HG03558 (cell line): ENCODE data around the gene ABI1.
"Not testable (repeated sequence)": the region's sequence is repeated elsewhere in the genome, so short reads cannot be mapped to it uniquely, and the experiment has no call there.

Experiments
- ATAC-seq: cut with Tn5 transposase; IDR thresholded peaks from one replicate; pipeline ENCODE4 v1.9.1; 2021; ENCODE audit warnings: moderate number of reproducible peaks; ENCODE audit not compliant: unreplicated experiment; ENCODE audit errors: extremely low read depth

Gene ABI1

DNA sequence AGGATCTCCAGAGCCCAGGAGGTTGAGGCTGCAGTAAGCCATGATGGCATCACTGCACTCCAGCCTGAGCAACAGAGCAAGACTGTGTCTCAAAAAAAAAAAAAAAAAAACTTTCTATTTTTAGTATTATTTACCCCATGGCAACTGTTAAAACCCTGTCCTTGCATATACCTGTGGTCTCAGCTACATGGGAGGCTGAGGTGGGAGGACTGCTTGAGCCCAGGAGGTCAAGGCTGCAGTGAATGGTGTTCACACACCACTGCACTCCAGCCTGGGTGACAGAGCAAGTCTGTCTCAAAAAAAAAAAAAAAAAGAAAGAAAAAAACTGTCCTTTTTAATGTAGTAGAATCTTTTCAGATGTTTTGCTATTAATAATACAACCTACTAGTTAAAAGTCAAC is 3.2 kb downstream of the ABI1 start:
- not testable (repeated sequence) for ATAC-seq

- ATAC-seq, result no peak
These were observed 5.6 kb downstream of the ABI1 start for GRCh38 chr10:26855186-26855585.

DNA sequence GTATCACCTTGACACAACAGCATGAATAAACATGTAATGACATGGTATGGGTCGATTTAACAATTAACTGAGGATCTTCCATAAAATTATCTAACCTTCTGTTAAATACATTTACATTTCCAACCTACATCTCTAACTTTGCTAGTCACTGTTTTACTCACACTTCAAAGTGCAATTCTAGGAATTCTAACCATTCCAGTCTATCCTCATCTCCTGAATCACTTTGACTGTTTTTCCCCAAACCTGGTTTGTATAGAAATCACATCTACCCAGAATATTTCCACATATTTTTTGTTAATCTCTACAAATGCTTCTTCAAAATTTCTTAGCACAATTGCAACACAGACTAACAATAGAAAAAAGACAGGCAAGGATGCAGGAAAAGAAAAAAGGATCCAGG is 6.2 kb downstream of the ABI1 start:
- no peak for ATAC-seq

DNA sequence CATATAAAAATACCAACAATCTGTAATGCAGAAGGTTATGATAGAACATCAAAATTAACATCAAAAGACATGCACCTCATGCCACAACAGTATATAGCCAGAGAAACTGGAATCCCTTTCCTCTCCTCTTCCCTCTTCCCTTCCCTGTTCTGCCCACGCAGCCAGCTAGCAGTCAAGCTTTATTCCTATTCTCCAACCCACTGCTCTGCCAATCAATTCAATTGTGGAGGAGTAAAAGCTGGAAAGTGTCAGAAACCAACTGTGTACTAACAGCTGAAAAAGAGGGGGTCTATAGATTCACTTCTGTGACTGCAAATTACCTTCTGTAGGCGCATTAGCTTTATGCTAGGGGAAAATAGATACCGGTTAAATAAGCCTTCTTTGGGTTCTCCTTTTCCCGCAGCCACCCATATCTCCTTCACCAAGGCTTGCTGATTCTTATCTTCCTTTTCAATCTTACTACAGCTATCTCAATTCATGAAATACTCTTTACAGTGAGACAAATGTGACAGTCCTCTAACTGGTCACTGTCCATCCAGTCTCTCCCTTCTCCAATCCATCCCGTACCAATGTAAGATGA is 16.3 kb downstream of the ABI1 start:
- no peak for ATAC-seq

GRCh38 chr10:26843736-26844135 is 17.0 kb downstream of the ABI1 start:
- ATAC-seq, result no peak

- ATAC-seq, result no peak
These were observed 18.9 kb downstream of the ABI1 start for GRCh38 chr10:26841733-26842317.

DNA sequence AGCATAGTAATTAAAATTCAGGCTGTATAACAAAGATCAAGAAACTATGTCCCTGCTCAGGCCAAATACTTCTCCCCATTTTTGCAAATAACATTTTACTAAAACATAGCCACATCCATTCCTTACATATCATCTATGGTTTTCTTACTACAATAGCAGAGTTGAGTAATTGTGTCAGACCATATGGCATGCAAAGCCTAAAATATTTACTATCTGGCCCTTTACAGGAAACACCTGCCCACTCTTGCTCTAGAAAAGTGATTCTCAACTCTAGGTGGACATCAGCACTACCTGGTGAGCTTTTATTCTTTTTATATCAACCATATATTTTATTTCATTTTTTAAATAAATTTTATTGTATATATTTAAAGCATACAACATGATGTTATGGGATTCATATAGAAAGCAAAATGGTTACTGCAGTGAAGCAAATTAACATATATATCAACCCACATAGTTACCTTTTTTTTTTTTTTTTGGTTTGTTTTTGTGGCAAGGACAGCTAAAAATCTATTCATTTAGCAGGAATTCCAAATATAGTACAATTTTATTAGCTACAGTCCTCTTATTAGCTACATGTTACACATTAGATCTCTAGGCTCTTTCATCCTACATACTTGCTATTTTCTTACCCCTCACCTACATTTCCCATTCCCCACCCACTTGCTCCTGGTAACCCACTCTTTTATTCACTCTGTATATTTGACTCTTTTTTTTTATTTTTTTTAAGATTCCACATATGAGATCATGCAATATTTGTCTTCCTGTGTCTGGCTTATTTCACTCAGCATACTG is 19.6 kb downstream of the ABI1 start:
- ATAC-seq, result no peak

DNA sequence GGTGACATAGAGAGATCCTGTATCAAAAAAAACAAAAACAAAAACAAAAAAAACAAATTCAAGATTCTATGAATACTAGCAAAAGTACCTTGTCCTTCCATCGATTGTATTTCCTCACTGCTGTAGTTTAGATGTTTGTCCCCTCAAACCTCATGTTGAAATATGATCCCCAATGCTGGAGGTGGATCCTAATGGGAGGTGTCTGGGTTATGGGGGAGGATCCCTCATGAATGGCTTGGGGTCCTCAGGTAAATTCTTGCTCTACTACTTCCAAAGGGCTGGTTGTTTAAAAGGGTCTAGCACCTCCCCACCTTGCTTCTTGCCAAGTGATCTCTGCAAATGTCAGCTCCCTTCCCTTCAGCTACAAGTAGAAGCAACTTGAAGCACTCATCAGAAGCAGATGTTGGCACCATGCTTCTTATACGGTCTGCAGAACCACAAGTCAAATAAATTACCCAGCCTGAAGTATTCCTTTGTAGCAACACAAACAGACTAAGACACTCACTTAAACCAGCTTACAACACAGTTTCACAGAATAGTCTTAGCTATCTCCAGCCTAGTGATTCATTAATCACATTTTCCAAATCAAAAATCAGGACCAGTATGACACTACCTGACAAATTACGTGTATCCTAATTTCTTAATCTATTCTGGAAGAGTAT is 20.7 kb downstream of the ABI1 start:
- ATAC-seq, result no peak

- no peak for ATAC-seq
These were observed 23.6 kb downstream of the ABI1 start for GRCh38 chr10:26837139-26837538.

- ATAC-seq, result no peak
These were observed 25.7 kb downstream of the ABI1 start for GRCh38 chr10:26835025-26835424.

DNA sequence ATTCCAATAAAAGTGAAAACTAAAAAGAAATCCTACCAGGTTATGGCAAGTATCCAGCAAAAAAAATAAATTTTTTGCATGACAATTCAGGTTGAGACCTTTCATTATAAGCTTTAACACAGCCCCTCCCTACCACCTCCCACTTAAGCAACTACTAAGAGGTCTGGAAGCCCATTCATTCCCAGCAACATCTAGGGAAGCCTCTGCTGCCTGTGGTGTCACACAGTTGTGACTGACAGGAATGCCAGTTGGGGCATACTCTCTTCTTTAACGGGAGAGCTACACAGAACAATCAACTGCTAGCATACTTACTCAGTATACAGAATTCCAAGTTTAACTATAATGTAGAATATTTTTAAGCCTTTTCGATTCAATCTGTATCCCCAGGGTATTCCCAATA is 27.8 kb downstream of the ABI1 start:
- no peak for ATAC-seq

DNA sequence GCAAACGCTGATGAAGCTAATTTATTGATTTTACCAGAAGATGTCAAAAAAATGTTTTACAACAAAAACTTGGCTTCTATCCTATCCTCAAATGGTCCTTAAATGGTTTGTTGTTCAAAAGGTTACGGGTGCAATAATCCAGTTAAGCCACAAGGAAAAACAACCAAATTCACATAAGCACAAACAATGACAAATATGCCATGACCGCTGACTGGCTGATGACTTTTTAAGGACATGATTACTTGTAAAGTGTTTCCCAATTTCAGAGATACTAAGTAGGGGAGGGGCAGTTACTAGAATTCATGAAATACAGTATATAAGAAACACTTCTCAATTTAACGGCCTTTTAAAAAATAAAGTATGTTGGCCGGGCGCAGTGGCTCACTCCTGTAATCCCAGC is 28.8 kb downstream of the ABI1 start:
- ATAC-seq, result no peak

GRCh38 chr10:26829810-26830515 is 30.8 kb downstream of the ABI1 start:
- ATAC-seq, result no peak

- ATAC-seq, result no peak
These were observed 36.6 kb downstream of the ABI1 start for GRCh38 chr10:26824015-26824690.

GRCh38 chr10:26821699-26822570 is 38.8 kb downstream of the ABI1 start:
- no peak for ATAC-seq

DNA sequence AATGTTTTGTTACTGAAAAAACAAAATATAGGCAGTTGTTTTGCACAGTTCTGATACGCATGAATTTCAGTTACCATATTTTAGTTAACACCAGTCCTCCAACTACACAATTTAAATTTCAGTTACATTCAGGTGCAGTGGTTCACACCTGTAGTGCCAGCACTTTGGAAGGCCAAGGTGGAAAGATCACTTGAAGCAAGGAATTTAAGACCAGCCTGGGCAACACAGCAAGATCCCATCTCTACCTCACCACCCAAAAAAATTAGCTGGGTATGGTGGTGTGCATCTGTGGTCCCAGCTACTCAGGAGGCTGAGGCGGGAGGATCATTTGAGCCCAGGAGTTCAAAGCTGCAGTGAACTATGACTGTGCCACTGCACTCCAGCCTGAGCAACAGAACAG is 45.3 kb downstream of the ABI1 start:
- ATAC-seq, result no peak

DNA sequence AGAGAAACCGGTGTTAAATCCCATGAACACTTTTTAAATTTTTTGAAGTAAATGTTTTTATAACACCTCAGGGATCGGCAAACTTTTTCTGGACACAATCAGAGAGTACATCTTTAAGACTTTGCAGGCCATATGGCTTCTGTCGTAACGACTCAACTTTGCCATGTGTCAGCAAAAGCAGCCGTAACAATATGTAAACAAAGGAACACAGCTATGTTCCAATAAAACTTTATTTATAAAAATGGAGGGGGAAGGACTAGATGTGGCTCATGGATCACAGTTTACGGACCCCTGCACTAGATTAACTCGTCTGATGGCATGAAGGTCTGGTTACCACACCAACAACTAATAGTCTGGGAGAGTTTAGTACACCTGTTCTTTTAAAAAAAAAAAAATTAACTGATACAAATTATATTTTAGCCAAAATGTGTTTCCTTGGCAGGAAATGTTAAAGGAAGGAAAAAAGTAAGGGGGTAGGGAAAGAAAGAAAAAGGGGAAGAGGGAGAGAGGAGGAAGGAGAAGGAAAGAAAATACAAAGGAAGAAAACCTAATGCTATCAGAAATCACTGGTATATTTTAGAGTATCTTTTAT is 50.2 kb downstream of the ABI1 start:
- no peak for ATAC-seq

DNA sequence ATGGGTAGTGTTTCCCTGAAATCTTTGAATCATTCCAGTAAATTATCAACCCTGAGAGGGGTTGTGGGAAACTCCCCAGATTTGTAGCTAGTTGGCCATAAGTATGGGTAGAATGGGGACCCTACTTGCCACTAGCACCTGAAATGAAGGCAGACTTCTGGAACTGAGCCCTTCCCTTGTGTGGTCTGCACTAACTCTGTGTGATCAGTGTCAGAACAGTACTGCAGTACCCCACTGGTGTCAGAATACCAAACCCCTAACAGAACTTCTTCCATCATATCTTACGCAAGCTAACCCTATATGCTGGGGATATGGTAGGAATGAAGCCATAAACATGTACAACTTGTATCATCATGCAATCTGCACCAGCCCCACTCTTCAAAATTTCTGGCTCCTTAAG is 50.8 kb downstream of the ABI1 start:
- no peak for ATAC-seq

DNA sequence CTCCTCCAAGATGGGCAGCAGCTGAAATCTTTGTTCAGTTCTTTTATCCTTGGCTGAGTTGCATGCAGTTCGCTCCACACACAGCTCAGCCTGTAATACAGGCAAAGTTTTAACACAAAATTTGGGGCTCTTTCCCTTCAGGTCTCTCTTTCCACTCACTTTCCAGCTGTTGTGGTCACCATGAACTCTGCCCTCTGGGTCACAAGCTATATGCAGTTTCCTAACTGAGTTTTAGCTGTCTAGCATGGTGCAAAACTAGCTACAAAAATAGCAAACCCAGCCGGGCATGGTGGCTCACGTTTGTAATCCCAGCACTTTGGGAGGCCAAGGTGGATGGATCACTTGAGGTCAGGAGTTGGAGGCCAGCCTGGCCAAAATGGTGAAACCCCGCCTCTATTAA is 53.2 kb downstream of the ABI1 start:
- ATAC-seq, result no peak
